Thymus (tissue), 11 donors: ENCODE measurements around the gene CDC14B. TPM values are rescaled to one million over a fixed set of nuclear protein-coding genes. Genes with fewer than 3 reads are reported as not detected.
"Not testable (repeated sequence)": the region's sequence is repeated elsewhere in the genome, so short reads cannot be mapped to it uniquely, and the experiment has no call there.

Source experiments
- DNase-seq, 9 donors: peaks; one replicate each; pipeline ENCODE4 v3.0.0-alpha.2; 2013; ENCODE audit warnings: low spot score in 9 of 9, low read depth in 6 of 9, missing footprints in 1 of 9
- H3K27ac ChIP-seq, 2 donors: one replicate each; pipeline ENCODE4 v1.5.1; 2013; ENCODE audit warnings: control low read depth in 1 of 2, low read depth in 1 of 2, low read length in 1 of 2, mild to moderate bottlenecking in 1 of 2, moderate library complexity in 1 of 2
- H3K27me3 ChIP-seq, 2 donors: one replicate each; pipeline ENCODE4 v1.5.1; 2013; ENCODE audit warnings: low read length in 1 of 2; ENCODE audit not compliant: control insufficient read depth in 2 of 2, insufficient read depth in 1 of 2
- H3K36me3 ChIP-seq, 2 donors: one replicate each; pipeline ENCODE4 v1.5.1; 2013; ENCODE audit warnings: low read length in 1 of 2, mild to moderate bottlenecking in 1 of 2, moderate library complexity in 1 of 2; ENCODE audit not compliant: control insufficient read depth in 2 of 2, insufficient read depth in 2 of 2
- H3K4me1 ChIP-seq, 2 donors: one replicate each; pipeline ENCODE4 v1.5.1; 2013; ENCODE audit warnings: low read length in 2 of 2; ENCODE audit not compliant: control insufficient read depth in 2 of 2, insufficient read depth in 2 of 2
- H3K4me3 ChIP-seq, 2 donors: one replicate each; pipeline ENCODE4 v1.5.1; 2013; ENCODE audit warnings: low read length in 2 of 2, control low read depth in 1 of 2, mild to moderate bottlenecking in 1 of 2
- H3K9me3 ChIP-seq, 2 donors: one replicate each; pipeline ENCODE4 v1.5.1; 2013; ENCODE audit warnings: low read length in 1 of 2, mild to moderate bottlenecking in 1 of 2; ENCODE audit not compliant: control insufficient read depth in 2 of 2, insufficient read depth in 1 of 2
- WGBS: extraction: QIAGEN DNeasy Blood & Tissue Kit; methylation state at CpG from one replicate; pipeline ENCODE4 v1.1.7; 2013; 5-methylcytosine and 5-hydroxymethylcytosine counted together
- polyA plus RNA-seq: library from polyadenylated mRNA; stranded (reverse); fragments of 200-250 nt; gene quantifications from one replicate; pipeline ENCODE4 v1.2.3, GENCODE V29; 2013
- total RNA-seq: library from RNA; stranded (reverse); fragments of 120-200 nt; gene quantifications from one replicate; pipeline ENCODE4 v1.2.4, GENCODE V29; 2013
- donor health status: healthy.

Gene CDC14B
- total and polyA plus RNA-seq, 2 donors, result 4.8 to 6.7 TPM

DNA sequence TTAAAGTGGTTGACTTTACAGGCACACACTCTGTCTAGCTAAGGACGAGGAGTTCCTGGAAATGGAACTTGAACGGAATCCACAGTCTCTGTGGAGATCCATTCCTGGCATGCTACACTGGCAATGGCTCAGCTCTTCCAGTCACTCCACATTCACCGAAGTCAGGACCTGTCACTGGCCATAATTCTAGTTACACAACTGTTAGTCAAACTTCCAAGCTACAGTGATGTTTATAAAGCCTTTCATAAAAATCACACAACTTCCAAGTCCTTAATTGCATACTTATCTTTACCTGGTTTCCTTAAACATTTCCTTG, 15.7 kb downstream of the CDC14B start:
- no peaks in the 10 kb centered on the region for H3K4me1 ChIP-seq
- no peaks in the 10 kb centered on the region for H3K9me3 ChIP-seq
- no peak for DNase-seq
- no peaks in the 10 kb centered on the region for H3K36me3 ChIP-seq
- no peaks in the 10 kb centered on the region for H3K27me3 ChIP-seq
- H3K27ac ChIP-seq, result no peak overlapping the region
- 91% methylated on average over 3 of the region's 3 CpGs for WGBS
- no peak overlapping the region for H3K4me3 ChIP-seq

DNA sequence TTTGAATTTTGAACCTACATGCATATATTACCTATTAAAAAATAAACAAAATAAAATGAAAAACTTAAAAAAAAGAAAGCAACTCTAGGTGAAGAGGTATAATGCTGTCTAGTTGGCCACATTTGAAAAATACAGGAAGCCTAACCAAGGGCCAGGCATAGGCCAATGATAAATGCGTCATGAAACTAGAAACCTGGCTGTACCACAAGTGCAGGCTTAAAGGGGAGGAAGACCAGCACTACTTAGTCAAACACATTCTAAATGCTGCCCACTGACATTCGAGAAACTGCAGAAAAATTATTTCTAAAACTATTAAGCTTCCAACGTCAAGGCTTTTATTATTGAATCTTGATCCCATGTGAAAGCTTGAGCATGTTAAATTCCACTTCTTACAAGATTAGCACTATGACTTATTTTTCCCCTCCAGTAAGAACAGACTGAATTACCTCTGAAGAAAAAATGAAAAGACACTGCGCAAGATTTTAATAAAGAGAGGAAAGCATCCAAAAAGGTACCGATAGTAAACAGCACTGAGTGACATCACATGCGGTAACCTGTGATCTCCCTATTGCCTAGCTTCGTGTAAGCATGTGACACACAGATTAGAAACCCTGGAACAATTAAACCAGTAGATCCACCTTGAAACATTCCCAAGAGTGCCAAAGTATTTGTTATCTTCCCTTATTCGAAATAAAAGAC, 16.2 kb downstream of the CDC14B start:
- DNase-seq, result no peak
- no peaks in the 10 kb centered on the region for H3K27me3 ChIP-seq
- no peaks in the 10 kb centered on the region for H3K9me3 ChIP-seq
- WGBS, result 96% methylated on average over 8 of the region's 8 CpGs
- H3K36me3 ChIP-seq, result no peaks in the 10 kb centered on the region
- H3K4me3 ChIP-seq, result no peak overlapping the region
- H3K27ac ChIP-seq, result no peak overlapping the region
- no peaks in the 10 kb centered on the region for H3K4me1 ChIP-seq

DNA sequence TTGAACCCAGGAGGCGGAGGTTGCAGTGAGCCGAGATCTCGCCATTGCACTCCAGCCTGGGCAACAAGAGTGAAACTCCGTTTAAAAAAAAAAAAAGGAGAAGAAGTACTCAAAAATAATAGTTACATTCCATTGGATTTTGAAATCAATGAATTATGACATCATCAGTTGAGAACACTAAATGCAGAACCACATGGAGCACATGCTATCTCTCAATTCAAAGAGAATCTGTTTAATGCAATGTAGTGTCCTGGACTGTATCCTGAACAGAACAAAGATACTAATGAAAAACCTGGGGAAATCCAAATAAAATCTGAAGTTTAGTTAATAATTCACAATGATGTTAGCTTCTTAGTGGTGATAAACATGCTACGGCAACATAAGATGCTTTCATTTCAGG, 20.3 kb downstream of the CDC14B start:
- H3K27ac ChIP-seq, result no peak overlapping the region
- WGBS, result 98% methylated on average over 5 of the region's 5 CpGs
- no peaks in the 10 kb centered on the region for H3K4me1 ChIP-seq
- DNase-seq, result no peak
- H3K36me3 ChIP-seq, result no peaks in the 10 kb centered on the region
- no peaks in the 10 kb centered on the region for H3K9me3 ChIP-seq
- no peaks in the 10 kb centered on the region for H3K27me3 ChIP-seq
- no peak overlapping the region for H3K4me3 ChIP-seq

- no peaks in the 10 kb centered on the region for H3K27me3 ChIP-seq
- H3K36me3 ChIP-seq, result no peaks in the 10 kb centered on the region
- no peak overlapping the region for H3K4me3 ChIP-seq
- no peak overlapping the region for H3K27ac ChIP-seq
- WGBS, result 95% methylated on average over 5 of the region's 5 CpGs
- no peaks in the 10 kb centered on the region for H3K4me1 ChIP-seq
- DNase-seq, result no peak
- H3K9me3 ChIP-seq, result no peaks in the 10 kb centered on the region
Measured at GRCh38 chr9:96596601-96597111, 23.0 kb downstream of the CDC14B start.

DNA sequence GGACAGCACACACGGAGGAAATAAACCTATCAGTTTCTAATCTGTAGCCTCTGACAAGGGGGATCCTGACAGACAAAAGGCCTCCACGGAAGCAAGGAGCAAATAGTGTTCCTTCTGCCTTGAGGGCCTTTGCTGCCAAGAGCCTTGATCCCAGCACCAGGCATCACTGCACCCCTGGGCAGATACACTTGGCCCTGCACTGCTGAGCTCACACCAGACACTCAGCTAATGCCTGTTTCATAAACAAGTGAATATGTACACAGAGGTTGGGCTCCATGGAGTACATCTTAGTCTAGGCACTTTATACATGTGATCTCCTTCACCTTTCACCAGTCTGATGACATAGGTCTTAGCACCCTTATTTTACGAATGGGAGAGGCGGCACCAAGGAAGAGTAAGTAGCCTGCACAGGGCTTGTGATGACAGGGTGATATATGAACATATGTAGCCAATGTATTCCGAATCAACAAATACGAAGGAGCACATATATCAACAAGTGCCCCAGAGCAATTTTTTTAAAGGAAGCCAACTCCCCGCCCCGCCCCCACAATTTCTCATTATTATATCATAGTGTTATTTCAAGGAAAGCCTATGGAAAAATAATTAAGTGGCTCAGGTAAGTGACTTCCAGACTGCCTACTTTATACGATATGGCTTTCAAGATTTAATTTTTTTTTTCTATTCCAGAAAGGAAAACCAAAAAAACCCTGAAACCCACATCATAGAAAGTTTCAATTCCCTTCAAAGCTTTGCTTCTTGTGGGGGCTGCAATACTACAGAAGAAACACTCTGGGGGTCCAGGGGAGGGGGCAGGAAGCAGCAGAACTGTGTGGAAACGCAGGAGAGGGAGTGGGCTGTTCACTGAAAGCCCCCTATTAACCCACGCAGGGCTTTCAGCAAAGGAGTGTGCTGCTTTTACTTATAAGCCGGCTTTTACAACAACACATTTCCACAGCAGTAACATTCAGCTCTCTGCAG, 32.0 kb downstream of the CDC14B start:
- no peak overlapping the region for H3K27ac ChIP-seq

GRCh38 chr9:96585426-96585825, 34.2 kb downstream of the CDC14B start:
- DNase-seq, result no peak
- Histone ChIP-seq H3K9me3 (no peaks in the 10 kb centered on the region), H3K27me3 (peaks cover 0 to 4% of the 10 kb centered on the region in 2 donors), H3K4me1 (peaks cover 0 to 2% of the 10 kb centered on the region in 2 donors), H3K4me3 (no peak overlapping the region), H3K36me3 (no peaks in the 10 kb centered on the region), H3K27ac (no peak overlapping the region)

More for the DNA sequence above, 32.0 kb downstream of the CDC14B start:
- 74% methylated on average over 12 of the region's 12 CpGs for WGBS
- Histone ChIP-seq H3K36me3 (no peaks in the 10 kb centered on the region), H3K4me1 (peaks cover 0 to 2% of the 10 kb centered on the region in 2 donors), H3K27me3 (peaks cover 0 to 4% of the 10 kb centered on the region in 2 donors), H3K4me3 (no peak overlapping the region), H3K9me3 (no peaks in the 10 kb centered on the region)
- peak in 1 of 9 donors; percentile 15 for DNase-seq

GRCh38 chr9:96582199-96582598, 37.4 kb downstream of the CDC14B start:
- 84% methylated on average over 2 of the region's 2 CpGs for WGBS
- not testable (repeated sequence) for DNase-seq, H3K9me3 ChIP-seq, H3K4me1 ChIP-seq, H3K4me3 ChIP-seq, H3K36me3 ChIP-seq, H3K27me3 ChIP-seq, H3K27ac ChIP-seq

DNA sequence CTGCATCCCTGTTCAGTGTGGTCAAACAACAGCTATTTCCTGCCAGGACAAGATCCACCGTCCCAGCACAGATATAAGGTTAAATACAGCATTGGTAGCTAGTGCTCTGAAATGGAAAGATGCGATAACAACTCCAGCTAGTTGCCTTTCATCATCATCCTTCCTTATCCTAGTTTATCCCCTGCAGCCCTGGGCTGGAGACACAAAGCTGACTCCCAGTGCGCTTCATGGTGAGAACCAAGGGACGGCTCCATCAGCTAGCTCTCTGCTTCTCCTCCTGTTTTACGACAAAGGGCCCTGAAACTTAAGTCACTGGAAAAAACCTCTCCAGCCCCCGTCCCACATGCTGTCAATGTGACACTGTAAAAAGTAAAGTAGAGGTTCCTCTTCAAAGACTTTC, 37.9 kb downstream of the CDC14B start:
- H3K27ac ChIP-seq, result peak overlapping the region in 1 of 2 donors; percentile 46
- no peaks in the 10 kb centered on the region for H3K27me3 ChIP-seq
- H3K4me1 ChIP-seq, result no peaks in the 10 kb centered on the region
- no peaks in the 10 kb centered on the region for H3K36me3 ChIP-seq
- H3K4me3 ChIP-seq, result no peak overlapping the region
- WGBS, result 86% methylated on average over 6 of the region's 6 CpGs
- no peak for DNase-seq
- no peaks in the 10 kb centered on the region for H3K9me3 ChIP-seq

GRCh38 chr9:96581301-96581700, 38.3 kb downstream of the CDC14B start:
- Histone ChIP-seq H3K9me3 (no peaks in the 10 kb centered on the region), H3K27me3 (no peaks in the 10 kb centered on the region), H3K4me3 (no peak overlapping the region), H3K36me3 (no peaks in the 10 kb centered on the region), H3K4me1 (no peaks in the 10 kb centered on the region), H3K27ac (no peak overlapping the region)
- 95% methylated on average over 4 of the region's 4 CpGs for WGBS
- no peak for DNase-seq
